Measurements from ENCODE around the gene USP47.

- no peak for TF ChIP-seq CTCF (conservative IDR thresholded peaks at IDR 0.05)
- TF ChIP-seq EZH2 (IDR thresholded peaks at IDR 0.05; ENCODE audit: low read depth) = no peak
Observed at GRCh38 chr11:11805228-11805627, 36.5 kb upstream of the USP47 start.

Measured in PC-9 (cell line).